GM12873 (cell line): ENCODE measurements around the gene COQ5.
A peak's percentile ranks its signal among the peaks of the same experiment; 100 is the strongest.

Experiments used
- TF ChIP-seq, protein P1 (sequence below): IDR thresholded peaks from 2 replicates; pipeline ENCODE4 v1.5.1; 2012; ENCODE audit warnings: low read depth, mild to moderate bottlenecking, moderate library complexity, low read length, control low read depth; ENCODE audit not compliant: insufficient read depth; ENCODE audit errors: missing control alignments

COQ5 gene

DNA sequence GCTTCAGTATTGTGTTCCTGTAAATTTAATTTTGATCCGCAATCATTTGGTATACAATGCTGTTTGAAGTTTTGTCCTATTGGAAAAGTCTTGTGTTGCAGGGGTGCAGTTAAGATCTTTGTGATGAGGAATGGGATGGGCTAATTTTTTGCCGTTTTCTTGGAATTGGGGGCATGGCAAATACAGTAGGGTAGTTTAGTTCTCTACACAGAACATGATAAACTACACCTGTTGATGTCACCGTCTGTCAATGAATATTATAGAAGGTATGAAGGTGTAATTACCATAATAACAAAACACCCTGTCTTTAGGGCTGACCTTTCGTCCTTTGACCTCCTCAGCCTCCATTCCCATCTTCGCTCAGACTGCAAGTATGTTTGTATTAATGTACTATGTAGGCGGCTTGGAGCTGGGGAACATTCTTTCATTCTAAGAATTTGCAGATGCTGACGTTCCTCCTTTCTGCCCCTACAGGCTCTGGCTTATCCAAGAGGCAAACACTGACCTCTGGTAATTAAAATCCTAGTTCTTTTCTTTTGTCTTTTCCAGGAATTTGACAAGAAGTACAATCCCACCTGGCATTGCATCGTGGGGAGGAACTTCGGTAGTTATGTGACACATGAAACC, 31.3 kb downstream of the COQ5 start:
- TF ChIP-seq, protein P1, sequence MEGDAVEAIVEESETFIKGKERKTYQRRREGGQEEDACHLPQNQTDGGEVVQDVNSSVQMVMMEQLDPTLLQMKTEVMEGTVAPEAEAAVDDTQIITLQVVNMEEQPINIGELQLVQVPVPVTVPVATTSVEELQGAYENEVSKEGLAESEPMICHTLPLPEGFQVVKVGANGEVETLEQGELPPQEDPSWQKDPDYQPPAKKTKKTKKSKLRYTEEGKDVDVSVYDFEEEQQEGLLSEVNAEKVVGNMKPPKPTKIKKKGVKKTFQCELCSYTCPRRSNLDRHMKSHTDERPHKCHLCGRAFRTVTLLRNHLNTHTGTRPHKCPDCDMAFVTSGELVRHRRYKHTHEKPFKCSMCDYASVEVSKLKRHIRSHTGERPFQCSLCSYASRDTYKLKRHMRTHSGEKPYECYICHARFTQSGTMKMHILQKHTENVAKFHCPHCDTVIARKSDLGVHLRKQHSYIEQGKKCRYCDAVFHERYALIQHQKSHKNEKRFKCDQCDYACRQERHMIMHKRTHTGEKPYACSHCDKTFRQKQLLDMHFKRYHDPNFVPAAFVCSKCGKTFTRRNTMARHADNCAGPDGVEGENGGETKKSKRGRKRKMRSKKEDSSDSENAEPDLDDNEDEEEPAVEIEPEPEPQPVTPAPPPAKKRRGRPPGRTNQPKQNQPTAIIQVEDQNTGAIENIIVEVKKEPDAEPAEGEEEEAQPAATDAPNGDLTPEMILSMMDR, result no peak

DNA sequence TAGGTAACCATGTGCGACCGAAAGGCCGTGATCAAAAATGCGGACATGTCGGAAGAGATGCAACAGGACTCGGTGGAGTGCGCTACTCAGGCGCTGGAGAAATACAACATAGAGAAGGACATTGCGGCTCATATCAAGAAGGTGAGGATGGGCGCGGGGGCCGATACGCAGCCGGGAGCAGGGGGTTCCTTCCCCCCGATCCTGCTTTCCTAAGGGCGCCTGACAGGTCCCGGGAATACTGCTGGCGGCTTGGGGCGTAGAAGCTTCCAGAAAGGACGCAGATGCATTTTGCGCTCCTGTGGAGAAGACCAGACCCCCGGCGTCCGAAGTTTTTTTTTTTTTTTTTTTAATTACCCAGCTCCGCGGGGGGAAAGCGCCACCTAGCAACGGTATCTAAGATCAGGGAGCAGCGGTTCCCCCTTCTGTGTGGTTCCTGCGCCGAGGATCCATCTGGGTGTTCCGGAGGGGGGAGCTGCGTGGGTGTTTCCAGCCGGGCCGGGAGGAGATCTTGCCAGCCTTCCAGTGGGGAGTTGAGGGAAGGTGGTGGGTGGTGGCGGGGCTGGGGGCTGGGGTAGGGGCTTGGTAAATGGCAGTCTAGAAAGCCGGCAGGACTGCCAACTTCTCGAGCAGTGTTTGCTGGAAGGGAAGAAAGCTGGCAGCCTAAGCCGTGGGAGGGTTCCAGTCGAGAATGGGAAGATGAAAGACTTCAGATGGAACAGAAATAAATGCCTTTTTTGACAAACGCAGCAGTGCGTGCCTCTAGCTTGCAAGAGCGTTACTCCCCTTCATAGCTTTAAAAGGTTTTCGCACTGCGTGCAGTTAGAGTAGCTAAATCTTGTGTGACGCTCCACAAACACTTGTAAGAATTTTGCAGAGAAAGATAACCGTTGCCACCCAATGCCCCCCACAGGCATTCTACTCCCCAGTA, 32.3 kb downstream of the COQ5 start:
- TF ChIP-seq, protein P1, result peak; percentile 24

DNA sequence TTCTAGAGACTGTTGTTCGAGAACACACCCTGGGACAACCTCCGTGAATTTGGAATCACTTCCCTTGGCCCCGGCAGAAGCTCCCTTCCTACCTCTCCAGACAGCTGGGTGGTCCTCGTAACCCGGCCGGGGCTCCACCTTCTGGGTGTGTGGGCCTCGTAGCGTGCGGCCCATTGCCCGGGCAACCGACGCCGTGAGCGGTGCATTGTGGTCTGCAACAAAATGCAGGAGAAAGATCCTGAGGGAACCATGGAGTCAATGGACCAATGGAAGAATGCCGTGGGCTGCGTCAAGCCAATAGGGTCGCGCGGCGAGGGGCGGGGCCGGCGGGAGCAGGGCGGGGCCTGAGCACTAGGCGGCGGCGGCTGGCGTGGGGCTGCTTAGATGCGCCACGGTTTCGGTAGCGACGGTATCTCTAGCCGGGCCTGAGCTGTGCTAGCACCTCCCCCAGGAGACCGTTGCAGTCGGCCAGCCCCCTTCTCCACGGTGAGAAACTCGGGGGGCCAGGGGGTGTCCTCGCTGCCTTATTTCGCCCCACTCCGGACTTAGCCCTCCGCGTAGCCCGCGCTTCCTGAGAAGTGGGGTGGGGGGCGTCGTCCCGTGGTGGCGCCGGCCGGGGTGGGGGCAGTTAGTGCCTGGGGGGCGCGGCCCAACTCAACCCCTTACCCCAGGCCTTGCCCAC, 33.1 kb downstream of the COQ5 start, which contains the start of gene DYNLL1:
Gene DYNLL1 (plus strand): TSS at position 383 of the 682 bp plus-strand sequence. CDS start 309 bp downstream, outside the sequence.
- TF ChIP-seq, protein P1, result no peak

DNA sequence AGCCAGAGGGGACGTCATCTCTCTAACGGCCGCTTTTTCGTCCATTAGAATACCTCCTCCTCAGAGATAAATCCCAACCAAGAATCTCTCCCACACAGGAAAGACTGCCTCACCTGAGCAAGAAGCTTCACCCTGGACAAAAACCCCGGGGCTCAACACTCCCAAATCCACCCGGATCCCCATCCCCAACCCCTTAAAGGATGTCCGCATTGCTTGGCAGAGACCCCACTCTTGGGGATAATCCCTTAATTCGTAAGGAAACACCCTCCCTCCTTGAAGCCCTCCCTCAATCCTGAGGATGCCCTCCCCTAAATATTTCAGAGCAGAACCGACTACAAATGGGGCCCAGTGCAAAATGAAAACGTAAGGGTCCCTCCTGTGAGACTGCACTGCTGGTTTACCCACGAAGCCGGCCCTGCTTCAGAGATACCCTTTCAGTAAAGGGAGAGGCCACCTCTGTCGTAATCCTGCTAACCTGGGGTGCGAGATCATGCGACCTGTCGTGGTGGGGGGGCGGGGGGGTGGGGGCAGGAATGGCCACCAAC, 33.7 kb downstream of the COQ5 start:
- TF ChIP-seq, protein P1, result no peak

DNA sequence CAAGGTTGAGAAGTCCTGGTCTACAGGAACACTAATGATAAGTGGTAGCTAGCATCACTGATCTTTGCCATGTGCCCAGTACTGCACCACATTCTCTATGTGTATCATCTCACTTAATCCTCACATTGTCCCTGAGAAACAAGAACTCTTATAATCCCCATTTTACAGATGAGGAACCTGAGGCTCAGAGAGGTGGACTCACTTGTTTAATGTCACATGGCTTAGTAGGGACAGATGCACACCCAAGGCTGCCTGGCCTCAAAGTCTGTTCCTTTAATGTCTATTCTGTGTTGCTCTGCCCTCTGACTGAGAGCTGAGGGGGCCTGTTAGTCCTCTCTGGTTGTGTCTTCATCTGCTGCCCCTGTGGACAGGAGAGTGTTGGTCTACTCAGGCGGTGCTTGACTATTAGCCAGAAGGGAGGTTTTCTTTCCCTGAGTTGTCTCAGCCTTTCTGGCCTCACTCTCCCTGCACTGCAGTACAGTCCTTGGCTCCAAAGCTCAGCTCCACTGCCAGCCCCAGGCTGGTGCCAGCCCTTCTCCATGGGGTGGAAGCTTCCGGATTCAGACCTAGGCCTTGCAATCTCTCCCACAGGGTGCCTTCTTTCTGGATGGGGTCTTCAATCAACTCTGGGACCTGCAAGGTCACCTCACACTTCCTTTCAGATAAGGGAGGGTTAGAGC, 38.0 kb downstream of the COQ5 start:
- TF ChIP-seq, protein P1, result no peak

DNA sequence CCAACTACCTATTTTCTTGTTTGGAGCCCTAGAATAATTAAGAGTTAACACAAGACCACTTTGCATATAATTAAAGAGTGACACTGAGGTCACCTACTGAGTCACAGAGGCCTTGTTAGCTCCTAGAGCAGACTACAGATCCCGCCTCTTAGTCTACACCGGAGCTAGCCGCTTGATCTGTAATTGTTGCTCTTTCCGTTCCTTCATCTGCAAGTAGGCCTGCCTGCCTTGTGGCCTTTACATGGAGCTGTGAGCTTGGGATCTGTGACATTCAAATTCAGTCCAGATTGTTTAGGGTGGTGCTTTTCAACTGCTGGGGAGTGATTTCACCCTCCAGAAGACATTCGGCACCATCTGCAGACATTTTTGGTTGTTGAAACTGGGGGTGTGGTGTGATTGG, 38.6 kb downstream of the COQ5 start:
- TF ChIP-seq, protein P1, result no peak

DNA sequence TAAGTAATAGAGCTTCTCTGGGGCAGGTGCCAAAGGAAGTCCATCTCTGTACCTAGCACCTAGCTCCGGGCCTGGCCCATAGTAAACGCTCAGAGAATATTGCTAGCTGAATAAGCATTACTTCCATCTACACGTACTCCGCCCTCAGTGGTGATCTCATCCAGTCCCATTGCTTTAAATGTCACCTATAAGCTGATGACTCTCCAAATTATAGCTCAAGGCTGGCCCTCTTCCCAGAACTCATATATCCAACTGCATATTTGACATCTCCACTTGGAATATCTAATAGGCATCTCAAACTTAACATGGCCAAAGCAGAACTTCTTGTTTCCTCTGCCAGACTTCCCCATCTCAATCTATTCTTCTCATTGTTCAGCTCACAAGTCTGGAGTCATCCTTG, 39.9 kb downstream of the COQ5 start:
- TF ChIP-seq, protein P1, result no peak
